HepG2 (cell line): ENCODE measurements around the gene CARHSP1. TPM values are rescaled to one million over a fixed set of nuclear protein-coding genes. Genes with fewer than 3 reads are reported as not detected.

Experiments
- ATAC-seq: fragments of 200-7000 bp; cut with Tn5 transposase; 3 replicates; pipeline ENCODE4 v1.9.1; 2020; ENCODE audit warnings: mild to moderate bottlenecking, moderate library complexity
- BruUV-seq: library from RNA; stranded (reverse); fragments of 400-500 nt; replicated peaks from 2 replicates; lab custom pipeline; 2021; lab: Mats Ljungman, UMichigan
- CTCF ChIA-PET: fragments of 300-600 bp; formaldehyde crosslinking; extraction: SDS; loops from one replicate; lab custom pipeline; 2021; ENCODE audit warnings: low total read pairs, inconsistent platforms, low intra/inter-chr PET ratio; lab: Yijun Ruan, JAX
- POLR2A ChIA-PET: fragments of 350-600 bp; sonication (Branson Sonifier 250); formaldehyde crosslinking; loops from one replicate; lab custom pipeline; 2020; ENCODE audit warnings: antibody characterized with exemption, inconsistent platforms; lab: Yijun Ruan, JAX
- DNase-seq: peaks from one replicate; pipeline ENCODE4 v3.0.0-alpha.2; 2015; ENCODE audit warnings: low spot score
- FAIRE-seq: peaks from 3 replicates; lab custom pipeline; 2011; peaks lifted over from hg19 to GRCh38; lab: Jason Lieb, UNC
- H2AFZ ChIP-seq: one replicate; pipeline ENCODE4 v1.6.1; 2011; ENCODE audit warnings: low read length, inconsistent platforms
- H3K27ac ChIP-seq: fragments of 300-600 bp; 3 replicates; pipeline ENCODE4 v1.8.0; 2011; ENCODE audit warnings: mixed run types, mild to moderate bottlenecking, mixed read lengths, low read length, inconsistent platforms; ENCODE audit not compliant: insufficient read depth; ENCODE audit errors: extremely low read length
- H3K27me3 ChIP-seq, 2 experiments: fragments of 200-600 bp in 1 of 2; 2 replicates in 1 of 2; 3 replicates in 1 of 2; pipeline versions ENCODE4 v1.6.0 to v1.8.0; 2011; ENCODE audit warnings: low read length in 2 of 2, mild to moderate bottlenecking in 2 of 2, moderate library complexity in 2 of 2, inconsistent platforms in 1 of 2; ENCODE audit not compliant: insufficient read depth in 2 of 2, control insufficient read depth in 1 of 2
- H3K36me3 ChIP-seq, 2 experiments: fragments of 200-600 bp in 1 of 2; replicated peaks in 1 of 2; 2 replicates in 1 of 2; 3 replicates in 1 of 2; pipeline versions ENCODE4 v1.5.1 to v1.8.0; 2011; ENCODE audit warnings: low read length in 2 of 2, inconsistent platforms in 1 of 2; ENCODE audit not compliant: insufficient read depth in 2 of 2, control insufficient read depth in 1 of 2
- H3K4me1 ChIP-seq: 2 replicates; pipeline ENCODE4 v1.5.1; 2012; ENCODE audit warnings: low read length, inconsistent platforms; ENCODE audit not compliant: insufficient read depth
- H3K4me2 ChIP-seq: 2 replicates; pipeline ENCODE4 v1.6.0; 2011; ENCODE audit warnings: low read depth, low read length, inconsistent platforms
- H3K4me3 ChIP-seq, 3 experiments: fragments of 200-600 bp in 1 of 3; sonication (generic), shearing (Covaris generic) in 1 of 3; replicated peaks in 1 of 3; 2 replicates each; pipeline ENCODE4 v1.5.1; 2011 to 2016; ENCODE audit warnings: low read length in 3 of 3, inconsistent platforms in 2 of 3, low read depth in 2 of 3, mild to moderate bottlenecking in 2 of 3, control low read depth in 1 of 3, mixed read lengths in 1 of 3; ENCODE audit not compliant: insufficient read depth in 1 of 3
- H3K79me2 ChIP-seq: one replicate; pipeline ENCODE4 v1.6.1; 2011; ENCODE audit warnings: low read length, inconsistent platforms; ENCODE audit not compliant: insufficient read depth
- H3K9ac ChIP-seq: 2 replicates; pipeline ENCODE4 v1.6.0; 2011; ENCODE audit warnings: mild to moderate bottlenecking, low read depth, low read length, inconsistent platforms; ENCODE audit not compliant: insufficient read depth
- H3K9me3 ChIP-seq: 2 replicates; pipeline ENCODE4 v1.5.1; 2012; ENCODE audit warnings: mild to moderate bottlenecking, low read length
- H4K20me1 ChIP-seq: 2 replicates; pipeline ENCODE4 v1.6.0; 2011; ENCODE audit warnings: inconsistent platforms, mild to moderate bottlenecking, low read length, moderate library complexity; ENCODE audit not compliant: insufficient read depth
- CC2D1A ChIP-seq: sonication (generic); formaldehyde crosslinking; IDR thresholded peaks from 2 replicates; pipeline ENCODE4 v1.8.1; 2023; ENCODE audit warnings: mild to moderate bottlenecking, missing genetic modification reagents
- CHCHD3 ChIP-seq: sonication (generic); formaldehyde crosslinking; IDR thresholded peaks from 2 replicates; pipeline ENCODE4 v1.8.0; 2022; ENCODE audit warnings: mild to moderate bottlenecking, missing genetic modification reagents, moderate library complexity
- ELF3 ChIP-seq: IDR thresholded peaks from 2 replicates; pipeline ENCODE4 v1.6.1; 2016; ENCODE audit warnings: missing genetic modification reagents, missing compliant biosample characterization
- HMGA1 ChIP-seq: sonication (generic); formaldehyde crosslinking; conservative IDR thresholded peaks from 2 replicates; pipeline ENCODE4 v1.4.0; 2020; ENCODE audit warnings: missing genetic modification reagents
- KAT8 ChIP-seq: IDR thresholded peaks from 2 replicates; pipeline ENCODE4 v1.6.1; 2016; ENCODE audit warnings: missing genetic modification reagents, missing compliant biosample characterization
- MAF1 ChIP-seq: sonication (generic); formaldehyde crosslinking; IDR thresholded peaks from 2 replicates; pipeline ENCODE4 v1.5.0; 2020; ENCODE audit warnings: missing genetic modification reagents, borderline replicate concordance
- MTA3 ChIP-seq: sonication (generic); formaldehyde crosslinking; IDR thresholded peaks from 2 replicates; pipeline ENCODE4 v1.4.0; 2020; ENCODE audit warnings: missing genetic modification reagents
- NCOA1 ChIP-seq: sonication (generic); formaldehyde crosslinking; IDR thresholded peaks from 2 replicates; pipeline ENCODE4 v1.9.0; 2021; ENCODE audit warnings: missing genetic modification reagents
- SAFB2 ChIP-seq: sonication (generic); formaldehyde crosslinking; IDR thresholded peaks from 2 replicates; pipeline ENCODE4 v1.5.1; 2020; ENCODE audit warnings: missing genetic modification reagents, low read depth, mild to moderate bottlenecking, borderline replicate concordance
- ZNF382 ChIP-seq: sonication (generic); formaldehyde crosslinking; IDR thresholded peaks from 2 replicates; pipeline ENCODE4 v1.5.0; 2020; ENCODE audit warnings: missing genetic modification reagents, mild to moderate bottlenecking, borderline replicate concordance
- ZNF550 ChIP-seq: sonication (generic); formaldehyde crosslinking; IDR thresholded peaks from 2 replicates; pipeline ENCODE4 v1.4.0; 2020; ENCODE audit warnings: mild to moderate bottlenecking, missing genetic modification reagents, borderline replicate concordance
- ZNF567 ChIP-seq: sonication (generic); formaldehyde crosslinking; IDR thresholded peaks from 2 replicates; pipeline ENCODE4 v1.8.1; 2023; ENCODE audit warnings: mild to moderate bottlenecking, missing genetic modification reagents, borderline replicate concordance
- ZNF616 ChIP-seq: sonication (generic); formaldehyde crosslinking; IDR thresholded peaks from 2 replicates; pipeline ENCODE4 v1.5.0; 2020; ENCODE audit warnings: low read depth, mild to moderate bottlenecking, missing genetic modification reagents
- ZNF724P ChIP-seq: sonication (generic); formaldehyde crosslinking; IDR thresholded peaks from 2 replicates; pipeline ENCODE4 v1.8.0; 2022; ENCODE audit warnings: missing genetic modification reagents, borderline replicate concordance
- ZNF768 ChIP-seq: sonication (generic); formaldehyde crosslinking; IDR thresholded peaks from 2 replicates; pipeline ENCODE4 v1.4.0; 2020; ENCODE audit warnings: missing genetic modification reagents
- ZNF839 ChIP-seq: sonication (generic); formaldehyde crosslinking; IDR thresholded peaks from 2 replicates; pipeline ENCODE4 v1.4.0; 2020; ENCODE audit warnings: missing genetic modification reagents, mild to moderate bottlenecking, borderline replicate concordance
- ZSCAN22 ChIP-seq: sonication (generic); formaldehyde crosslinking; IDR thresholded peaks from 2 replicates; pipeline ENCODE4 v1.4.0; 2020; ENCODE audit warnings: mild to moderate bottlenecking, missing genetic modification reagents
- WGBS: methylation state at CpG from one replicate; pipeline ENCODE4 v1.1.6; 2017; ENCODE audit warnings: low lambda C conversion rate; 5-methylcytosine and 5-hydroxymethylcytosine counted together
- in situ Hi-C: cut with HindIII; loops from 2 replicates; pipeline ENCODE4 v1.10.0; 2017; ENCODE audit warnings: low pct_unique_long_range_greater_than_20kb; ENCODE audit not compliant: extremely low pct_ligation_motif_present
- intact Hi-C: fragments of 100-400 bp; cut with micrococcal nuclease; formaldehyde crosslinking; loops from one replicate; pipeline ENCODE4 v1.10.0; 2022; ENCODE audit not compliant: unreplicated experiment
- polyA plus RNA-seq, 8 experiments: library from polyadenylated mRNA; depleted of rRNA in 3 of 8; stranded (reverse) in 7 of 8; unstranded in 1 of 8; fragments of >200 nt; fragmentation: Illumina TruSeq in 4 of 8; extraction: Trizol in 4 of 8; gene quantifications; 2 replicates each; pipeline versions ENCODE4 v1.2.1 to v1.2.3, GENCODE V29; 2011 to 2016; ENCODE audit warnings: low read depth in 4 of 8, missing spikeins in 1 of 8, mixed read lengths in 1 of 8; ENCODE audit not compliant: insufficient read depth in 1 of 8
- total RNA-seq, 5 experiments: library from RNA; depleted of rRNA; stranded (reverse); fragments of >200 nt; fragmentation: Illumina TruSeq; extraction: Trizol; gene quantifications; 2 replicates each; pipeline ENCODE4 v1.2.3, GENCODE V29; 2016; ENCODE audit warnings: low read depth in 1 of 5
- TF ChIP-seq, protein P1 (sequence below), 2 experiments: fragments of 450-650 bp in 1 of 2; sonication (generic) in 1 of 2; formaldehyde crosslinking; IDR thresholded peaks; 2 replicates each; pipeline versions ENCODE4 v1.5.0 to v1.8.0; 2020 to 2022; ENCODE audit warnings: mild to moderate bottlenecking in 1 of 2, missing genetic modification reagents in 1 of 2
- TF ChIP-seq, protein P2 (sequence below): sonication (generic); formaldehyde crosslinking; IDR thresholded peaks from 2 replicates; pipeline ENCODE4 v1.5.0; 2020; ENCODE audit warnings: missing genetic modification reagents
- TF ChIP-seq, protein P3 (sequence below): sonication (generic); formaldehyde crosslinking; IDR thresholded peaks from 2 replicates; pipeline ENCODE4 v1.5.0; 2020; ENCODE audit warnings: mild to moderate bottlenecking, missing genetic modification reagents

The CARHSP1 gene
- total and polyA plus RNA-seq, 2 of the 13 experiments (the other 11 are each of a cell fraction or from before 2014, with no cell fraction given): 173 to 345 TPM

DNA sequence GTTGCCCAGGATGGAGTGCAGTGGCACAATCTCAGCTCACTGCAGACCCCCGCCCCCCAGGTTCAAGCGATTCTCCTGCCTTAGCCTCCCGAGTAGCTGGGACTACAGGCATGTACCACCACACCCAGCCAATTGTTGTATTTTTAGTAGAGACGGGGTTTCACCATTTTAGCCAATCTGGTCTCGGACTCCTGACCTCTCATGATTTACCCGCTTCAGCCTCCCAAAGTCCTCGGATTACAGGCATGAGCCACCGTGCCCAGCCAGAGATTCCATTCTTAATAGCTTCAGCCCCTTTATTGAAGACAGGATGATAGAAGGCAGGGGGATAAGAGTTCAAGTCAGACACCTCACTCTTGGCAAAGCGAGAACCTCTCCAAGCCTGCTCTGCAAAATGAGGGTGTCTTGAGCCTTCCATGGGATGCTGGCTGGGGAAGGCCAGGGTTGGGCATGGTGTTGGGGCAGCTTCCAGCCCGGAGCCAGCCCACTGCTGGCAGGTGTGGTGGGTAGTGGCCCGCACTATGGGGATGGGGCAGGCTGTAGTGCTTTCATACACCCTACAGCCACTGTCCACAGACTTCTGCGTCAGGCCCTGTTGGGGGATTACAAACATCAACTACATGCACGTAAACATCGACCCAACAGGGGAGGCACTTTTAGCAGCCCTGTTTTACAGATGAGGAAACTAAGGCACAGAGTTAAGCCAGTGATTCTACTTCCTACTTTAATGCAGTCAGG, 3.5 kb downstream of the CARHSP1 start:
- ATAC-seq (no peak), FAIRE-seq (no peak), DNase-seq (no peak)
- H3K27ac ChIP-seq: peak overlapping the region; percentile 95
- H3K9me3 ChIP-seq: no peaks in the 10 kb centered on the region
- peak overlapping the region; percentile 86 for H3K9ac ChIP-seq
- H3K4me1 ChIP-seq: peaks cover 76% of the 10 kb centered on the region
- H3K36me3 ChIP-seq: no peaks in the 10 kb centered on the region
- H4K20me1 ChIP-seq: peaks cover 45% of the 10 kb centered on the region; the same call in 1 of the 2 replicates
- peak overlapping the region in 2 of 3 experiments; percentile 3 to 45; a peak in 3 of 6 replicates for H3K4me3 ChIP-seq
- BruUV-seq: no TSS peak
- no peak overlapping the region for H2AFZ ChIP-seq
- in situ Hi-C loops: no loop called here
- H3K79me2 ChIP-seq: peaks cover 79% of the 10 kb centered on the region
- CTCF ChIA-PET: no interaction called here
- 82% methylated on average over 14 of the region's 14 CpGs for WGBS
- POLR2A ChIA-PET: interaction anchor here (1.3 to 10.4 kb wide), 7 partner anchors 8 to 226 kb away, joined by 5 to 235 read pairs (median 23); partner anchors contain the start of genes HAPSTR1, LITAFD, PMM2 and TMEM186
- peak overlapping the region; percentile 91 for H3K4me2 ChIP-seq
- intact Hi-C loops: loop anchor here (5.0 kb wide), 1 partner anchor 227 kb away; the partner anchor contains the start of gene HAPSTR1
- H3K27me3 ChIP-seq: no peaks in the 10 kb centered on the region; a peak in 1 of 5 replicates
- TF ChIP-seq NCOA1 (CRISPR knock-in tag) (no peak), CHCHD3 (CRISPR knock-in tag) (0 out of 2 replicates have a peak, but pooled peaks have one; percentile 46), ZNF567 (CRISPR knock-in tag) (peak; percentile 46; the same call in 1 of the 2 replicates), ZNF550 (CRISPR knock-in tag) (0 out of 2 replicates have a peak, but pooled peaks have one; percentile 74), ZSCAN22 (CRISPR knock-in tag) (no peak), ZNF382 (no peak), MTA3 (no peak), HMGA1 (CRISPR knock-in tag) (no peak), ZNF616 (CRISPR knock-in tag) (no peak), ZNF839 (CRISPR knock-in tag) (0 out of 2 replicates have a peak, but pooled peaks have one; percentile 19), KAT8 (CRISPR knock-in tag) (no peak), ZNF768 (peak; percentile 67; the same call in 1 of the 2 replicates), MAF1 (CRISPR knock-in tag) (no peak), ZNF724P (0 out of 2 replicates have a peak, but pooled peaks have one; percentile 12), ELF3 (no peak), SAFB2 (CRISPR knock-in tag) (no peak), CC2D1A (CRISPR knock-in tag) (no peak)
- TF ChIP-seq, protein P1, sequence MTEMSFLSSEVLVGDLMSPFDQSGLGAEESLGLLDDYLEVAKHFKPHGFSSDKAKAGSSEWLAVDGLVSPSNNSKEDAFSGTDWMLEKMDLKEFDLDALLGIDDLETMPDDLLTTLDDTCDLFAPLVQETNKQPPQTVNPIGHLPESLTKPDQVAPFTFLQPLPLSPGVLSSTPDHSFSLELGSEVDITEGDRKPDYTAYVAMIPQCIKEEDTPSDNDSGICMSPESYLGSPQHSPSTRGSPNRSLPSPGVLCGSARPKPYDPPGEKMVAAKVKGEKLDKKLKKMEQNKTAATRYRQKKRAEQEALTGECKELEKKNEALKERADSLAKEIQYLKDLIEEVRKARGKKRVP (CRISPR knock-in tag; IDR thresholded peaks at IDR 0.05): no peak
- TF ChIP-seq, protein P2, sequence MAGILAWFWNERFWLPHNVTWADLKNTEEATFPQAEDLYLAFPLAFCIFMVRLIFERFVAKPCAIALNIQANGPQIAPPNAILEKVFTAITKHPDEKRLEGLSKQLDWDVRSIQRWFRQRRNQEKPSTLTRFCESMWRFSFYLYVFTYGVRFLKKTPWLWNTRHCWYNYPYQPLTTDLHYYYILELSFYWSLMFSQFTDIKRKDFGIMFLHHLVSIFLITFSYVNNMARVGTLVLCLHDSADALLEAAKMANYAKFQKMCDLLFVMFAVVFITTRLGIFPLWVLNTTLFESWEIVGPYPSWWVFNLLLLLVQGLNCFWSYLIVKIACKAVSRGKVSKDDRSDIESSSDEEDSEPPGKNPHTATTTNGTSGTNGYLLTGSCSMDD: 0 out of 2 replicates have a peak, but pooled peaks have one; percentile 40
- TF ChIP-seq, protein P3, sequence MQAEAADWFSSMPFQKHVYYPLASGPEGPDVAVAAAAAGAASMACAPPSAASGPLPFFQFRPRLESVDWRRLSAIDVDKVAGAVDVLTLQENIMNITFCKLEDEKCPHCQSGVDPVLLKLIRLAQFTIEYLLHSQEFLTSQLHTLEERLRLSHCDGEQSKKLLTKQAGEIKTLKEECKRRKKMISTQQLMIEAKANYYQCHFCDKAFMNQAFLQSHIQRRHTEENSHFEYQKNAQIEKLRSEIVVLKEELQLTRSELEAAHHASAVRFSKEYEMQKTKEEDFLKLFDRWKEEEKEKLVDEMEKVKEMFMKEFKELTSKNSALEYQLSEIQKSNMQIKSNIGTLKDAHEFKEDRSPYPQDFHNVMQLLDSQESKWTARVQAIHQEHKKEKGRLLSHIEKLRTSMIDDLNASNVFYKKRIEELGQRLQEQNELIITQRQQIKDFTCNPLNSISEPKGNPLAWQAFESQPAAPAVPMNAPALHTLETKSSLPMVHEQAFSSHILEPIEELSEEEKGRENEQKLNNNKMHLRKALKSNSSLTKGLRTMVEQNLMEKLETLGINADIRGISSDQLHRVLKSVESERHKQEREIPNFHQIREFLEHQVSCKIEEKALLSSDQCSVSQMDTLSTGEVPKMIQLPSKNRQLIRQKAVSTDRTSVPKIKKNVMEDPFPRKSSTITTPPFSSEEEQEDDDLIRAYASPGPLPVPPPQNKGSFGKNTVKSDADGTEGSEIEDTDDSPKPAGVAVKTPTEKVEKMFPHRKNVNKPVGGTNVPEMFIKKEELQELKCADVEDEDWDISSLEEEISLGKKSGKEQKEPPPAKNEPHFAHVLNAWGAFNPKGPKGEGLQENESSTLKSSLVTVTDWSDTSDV (CRISPR knock-in tag): no peak
